Kidney capillary endothelial cell (primary cell): ENCODE measurements around the gene PCDHB5.
"Not testable (repeated sequence)": the region's sequence is repeated elsewhere in the genome, so short reads cannot be mapped to it uniquely, and the experiment has no call there.

Source experiments
- DNase-seq: peaks from one replicate; pipeline ENCODE4 v3.0.0-alpha.2; 2018; ENCODE audit warnings: low spot score

The PCDHB5 gene

DNA sequence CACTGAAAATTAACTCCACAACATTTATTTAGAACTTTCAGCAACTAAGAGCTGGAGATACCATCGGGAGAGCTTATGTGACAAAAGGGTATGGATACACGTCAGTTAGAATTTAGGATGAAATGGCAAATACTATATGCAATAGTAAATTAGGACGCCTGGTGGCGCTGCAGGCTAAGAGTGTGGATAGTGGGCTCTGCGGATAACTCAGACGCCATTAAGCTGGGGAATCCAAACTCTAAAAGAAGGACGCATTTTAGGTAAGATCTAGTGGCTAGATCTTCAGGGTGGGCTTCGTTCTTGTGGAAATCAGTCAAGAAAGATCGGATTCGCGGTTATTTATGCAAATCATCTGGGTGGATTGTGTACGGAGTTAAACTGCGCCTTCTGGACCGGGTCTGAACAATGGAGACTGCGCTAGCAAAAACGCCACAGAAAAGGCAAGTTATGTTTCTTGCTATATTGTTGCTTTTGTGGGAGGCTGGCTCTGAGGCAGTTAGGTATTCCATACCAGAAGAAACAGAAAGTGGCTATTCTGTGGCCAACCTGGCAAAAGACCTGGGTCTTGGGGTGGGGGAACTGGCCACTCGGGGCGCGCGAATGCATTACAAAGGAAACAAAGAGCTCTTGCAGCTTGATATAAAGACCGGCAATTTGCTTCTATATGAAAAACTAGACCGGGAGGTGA lies at the start of gene PCDHB5:
TSS of gene PCDHB5 (plus strand) at position 177 of the 688 bp plus-strand sequence. CDS start at position 406, 229 bp downstream.
- DNase-seq, result no peak

DNA sequence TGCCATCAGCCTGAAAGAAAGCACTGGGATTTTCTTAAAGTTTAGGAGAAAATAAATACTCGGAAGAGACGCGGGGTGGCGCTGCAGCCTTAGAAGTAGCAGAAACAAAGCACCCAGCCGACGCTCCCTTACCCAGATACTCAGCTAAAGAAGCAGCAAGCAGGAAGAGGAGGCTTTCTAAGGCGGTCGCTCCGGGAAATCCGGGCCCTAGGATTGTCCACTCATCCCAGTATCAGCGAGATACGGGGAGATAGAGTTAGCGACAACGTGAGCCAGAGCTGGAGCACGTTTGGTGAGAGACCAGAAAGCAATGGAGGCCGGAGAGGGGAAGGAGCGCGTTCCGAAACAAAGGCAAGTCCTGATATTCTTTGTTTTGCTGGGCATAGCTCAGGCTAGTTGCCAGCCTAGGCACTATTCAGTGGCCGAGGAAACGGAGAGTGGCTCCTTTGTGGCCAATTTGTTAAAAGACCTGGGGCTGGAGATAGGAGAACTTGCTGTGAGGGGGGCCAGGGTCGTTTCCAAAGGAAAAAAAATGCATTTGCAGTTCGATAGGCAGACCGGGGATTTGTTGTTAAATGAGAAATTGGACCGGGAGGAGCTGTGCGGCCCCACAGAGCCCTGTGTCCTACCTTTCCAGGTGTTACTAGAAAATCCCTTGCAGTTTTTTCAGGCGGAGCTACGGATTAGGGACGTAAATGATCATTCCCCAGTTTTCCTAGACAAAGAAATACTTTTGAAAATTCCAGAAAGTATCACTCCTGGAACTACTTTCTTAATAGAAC lies 40.3 kb upstream of the PCDHB5 start, which contains the start of gene PCDHB2:
TSS of gene PCDHB2 (plus strand) at position 135 of the 782 bp plus-strand sequence. CDS start at position 311, 176 bp downstream.
- DNase-seq, result no peak

DNA sequence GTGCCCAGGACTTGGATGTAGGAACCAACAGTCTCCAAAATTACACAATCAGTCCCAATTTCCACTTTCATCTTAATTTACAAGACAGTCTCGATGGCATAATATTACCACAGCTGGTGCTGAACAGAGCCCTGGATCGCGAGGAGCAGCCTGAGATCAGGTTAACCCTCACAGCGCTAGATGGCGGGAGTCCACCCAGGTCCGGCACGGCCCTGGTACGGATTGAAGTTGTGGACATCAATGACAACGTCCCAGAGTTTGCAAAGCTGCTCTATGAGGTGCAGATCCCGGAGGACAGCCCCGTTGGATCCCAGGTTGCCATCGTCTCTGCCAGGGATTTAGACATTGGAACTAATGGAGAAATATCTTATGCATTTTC lies 39.8 kb upstream of the PCDHB5 start:
- no peak for DNase-seq

DNA sequence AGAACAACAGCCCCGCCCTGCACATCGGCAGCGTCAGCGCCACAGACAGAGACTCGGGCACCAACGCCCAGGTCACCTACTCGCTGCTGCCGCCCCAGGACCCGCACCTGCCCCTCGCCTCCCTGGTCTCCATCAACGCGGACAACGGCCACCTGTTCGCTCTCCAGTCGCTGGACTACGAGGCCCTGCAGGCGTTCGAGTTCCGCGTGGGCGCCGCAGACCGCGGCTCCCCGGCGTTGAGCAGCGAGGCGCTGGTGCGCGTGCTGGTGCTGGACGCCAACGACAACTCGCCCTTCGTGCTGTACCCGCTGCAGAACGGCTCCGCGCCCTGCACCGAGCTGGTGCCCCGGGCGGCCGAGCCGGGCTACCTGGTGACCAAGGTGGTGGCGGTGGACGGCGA lies 38.8 kb upstream of the PCDHB5 start:
- DNase-seq, result not testable (repeated sequence)

DNA sequence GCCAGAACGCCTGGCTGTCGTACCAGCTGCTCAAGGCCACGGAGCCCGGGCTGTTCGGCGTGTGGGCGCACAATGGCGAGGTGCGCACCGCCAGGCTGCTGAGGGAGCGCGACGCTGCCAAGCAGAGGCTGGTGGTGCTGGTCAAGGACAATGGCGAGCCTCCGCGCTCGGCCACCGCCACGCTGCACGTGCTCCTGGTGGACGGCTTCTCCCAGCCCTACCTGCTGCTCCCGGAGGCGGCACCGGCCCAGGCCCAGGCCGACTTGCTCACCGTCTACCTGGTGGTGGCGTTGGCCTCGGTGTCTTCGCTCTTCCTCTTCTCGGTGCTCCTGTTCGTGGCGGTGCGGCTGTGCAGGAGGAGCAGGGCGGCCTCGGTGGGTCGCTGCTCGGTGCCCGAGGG lies 38.4 kb upstream of the PCDHB5 start:
- not testable (repeated sequence) for DNase-seq

DNA sequence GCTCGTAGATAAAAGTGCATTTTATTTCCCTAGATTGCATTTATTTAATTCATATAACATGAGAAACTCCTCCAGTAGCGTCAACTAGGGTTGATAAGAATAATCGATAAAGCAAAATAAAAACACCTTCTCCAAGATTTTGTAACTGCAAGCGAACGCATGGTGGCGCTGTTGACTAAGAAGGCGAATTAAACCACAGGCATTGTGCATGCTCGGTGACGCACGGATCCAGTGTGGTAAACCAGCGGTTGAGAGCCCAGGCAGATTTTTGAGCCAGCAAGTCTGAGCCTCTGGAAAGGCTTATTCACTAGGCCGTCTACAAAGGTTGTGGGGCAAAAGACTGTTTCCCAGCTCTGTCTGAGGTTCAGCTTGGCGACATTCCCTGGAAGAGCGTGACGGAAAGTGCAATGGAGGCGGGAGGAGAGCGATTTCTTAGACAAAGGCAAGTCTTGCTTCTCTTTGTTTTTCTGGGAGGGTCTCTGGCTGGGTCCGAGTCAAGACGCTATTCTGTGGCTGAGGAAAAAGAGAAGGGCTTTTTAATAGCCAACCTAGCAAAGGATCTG lies 34.7 kb upstream of the PCDHB5 start, which contains the start of gene PCDHB3:
TSS of gene PCDHB3 (plus strand) at position 231 of the 563 bp plus-strand sequence. CDS start at position 408, 177 bp downstream.
- DNase-seq, result no peak

DNA sequence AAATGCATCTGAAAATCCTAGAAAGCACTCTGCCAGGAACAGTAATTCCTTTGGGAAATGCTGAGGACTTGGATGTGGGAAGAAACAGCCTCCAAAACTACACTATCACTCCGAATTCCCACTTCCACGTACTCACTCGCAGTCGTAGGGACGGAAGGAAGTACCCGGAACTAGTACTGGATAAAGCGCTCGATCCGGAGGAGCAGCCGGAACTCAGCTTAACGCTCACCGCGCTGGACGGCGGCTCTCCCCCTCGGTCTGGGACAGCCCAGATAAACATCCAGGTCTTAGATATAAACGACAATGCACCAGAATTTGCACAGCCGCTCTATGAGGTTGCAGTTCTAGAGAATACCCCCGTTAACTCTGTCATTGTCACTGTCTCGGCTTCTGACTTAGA lies 33.9 kb upstream of the PCDHB5 start:
- DNase-seq, result no peak

DNA sequence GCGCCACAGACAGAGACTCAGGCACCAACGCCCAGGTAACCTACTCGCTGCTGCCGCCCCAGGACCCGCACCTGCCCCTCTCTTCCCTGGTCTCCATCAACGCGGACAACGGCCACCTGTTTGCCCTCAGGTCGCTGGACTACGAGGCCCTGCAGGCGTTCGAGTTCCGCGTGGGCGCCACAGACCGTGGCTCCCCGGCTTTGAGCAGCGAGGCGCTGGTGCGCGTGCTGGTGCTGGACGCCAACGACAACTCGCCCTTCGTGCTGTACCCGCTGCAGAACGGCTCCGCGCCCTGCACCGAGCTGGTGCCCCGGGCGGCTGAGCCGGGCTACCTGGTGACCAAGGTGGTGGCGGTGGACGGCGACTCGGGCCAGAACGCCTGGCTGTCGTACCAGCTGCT lies 32.9 kb upstream of the PCDHB5 start:
- DNase-seq, result not testable (repeated sequence)

DNA sequence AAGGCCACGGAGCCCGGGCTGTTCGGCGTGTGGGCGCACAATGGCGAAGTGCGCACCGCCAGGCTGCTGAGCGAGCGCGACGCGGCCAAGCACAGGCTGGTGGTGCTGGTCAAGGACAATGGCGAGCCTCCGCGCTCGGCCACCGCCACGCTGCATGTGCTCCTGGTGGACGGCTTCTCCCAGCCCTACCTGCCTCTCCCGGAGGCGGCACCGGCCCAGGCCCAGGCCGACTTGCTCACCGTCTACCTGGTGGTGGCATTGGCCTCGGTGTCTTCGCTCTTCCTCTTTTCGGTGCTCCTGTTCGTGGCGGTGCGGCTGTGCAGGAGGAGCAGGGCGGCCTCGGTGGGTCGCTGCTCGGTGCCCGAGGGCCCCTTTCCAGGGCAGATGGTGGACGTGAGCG lies 32.5 kb upstream of the PCDHB5 start:
- not testable (repeated sequence) for DNase-seq

DNA sequence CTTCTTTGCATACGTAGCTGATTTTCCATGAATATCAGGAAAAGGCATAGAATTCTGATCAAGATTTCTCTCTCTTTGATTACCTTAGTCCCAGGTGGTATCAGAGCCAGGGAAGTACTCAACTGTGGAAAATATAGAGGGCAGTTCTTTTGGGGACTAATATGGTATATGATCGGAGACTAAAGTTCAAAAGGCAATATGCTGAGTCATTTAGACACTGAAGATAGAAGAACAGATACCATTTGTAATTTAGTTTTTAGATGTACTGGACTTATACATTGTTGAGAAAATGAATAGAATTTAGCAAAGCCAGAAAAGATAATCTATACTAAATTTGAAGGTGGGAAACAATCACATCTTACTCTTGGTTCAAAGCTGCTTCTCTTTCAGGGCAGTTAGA lies 29.7 kb upstream of the PCDHB5 start:
- no peak for DNase-seq

DNA sequence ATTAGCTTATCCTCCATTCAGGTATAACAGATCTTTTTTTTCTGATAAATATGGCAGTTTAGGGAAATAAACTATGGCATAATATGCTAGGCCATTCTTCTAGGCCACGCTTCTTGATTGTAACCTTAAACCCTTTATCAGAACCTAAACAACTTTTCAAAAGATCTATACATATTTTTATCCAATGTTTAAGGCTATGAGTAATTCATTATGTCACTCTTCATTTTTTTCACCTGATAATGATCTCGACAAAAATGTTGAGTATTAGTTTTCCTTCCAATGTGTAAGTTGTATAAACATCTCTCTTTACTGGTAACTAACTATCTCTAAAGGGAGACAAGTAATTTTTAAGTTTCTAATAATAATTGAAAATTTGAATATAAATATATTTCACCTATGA lies 15.8 kb upstream of the PCDHB5 start:
- no peak for DNase-seq

DNA sequence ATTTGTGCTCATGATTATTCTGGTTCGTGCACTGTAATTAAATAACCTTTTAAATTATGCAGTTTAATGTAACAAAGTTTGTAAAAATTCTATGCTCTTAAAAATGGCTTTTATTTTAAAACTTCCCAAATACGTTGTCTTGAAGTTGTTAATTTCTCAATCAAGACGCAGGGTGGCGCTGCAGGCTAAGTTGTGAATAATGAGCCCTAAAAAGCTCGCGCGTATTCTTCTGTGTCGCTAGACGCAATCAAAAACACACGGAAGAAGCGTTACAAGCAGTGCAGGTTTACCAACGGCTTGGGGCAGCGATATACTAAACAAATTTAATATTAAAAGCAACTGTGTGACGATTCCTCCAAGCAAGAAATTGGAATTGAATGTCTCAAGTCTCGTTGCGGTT lies 13.4 kb upstream of the PCDHB5 start, which contains the start of gene PCDHB4:
TSS of gene PCDHB4 (plus strand) at position 256 of the 400 bp plus-strand sequence. CDS start 181 bp downstream, outside the sequence.
- DNase-seq, result no peak

DNA sequence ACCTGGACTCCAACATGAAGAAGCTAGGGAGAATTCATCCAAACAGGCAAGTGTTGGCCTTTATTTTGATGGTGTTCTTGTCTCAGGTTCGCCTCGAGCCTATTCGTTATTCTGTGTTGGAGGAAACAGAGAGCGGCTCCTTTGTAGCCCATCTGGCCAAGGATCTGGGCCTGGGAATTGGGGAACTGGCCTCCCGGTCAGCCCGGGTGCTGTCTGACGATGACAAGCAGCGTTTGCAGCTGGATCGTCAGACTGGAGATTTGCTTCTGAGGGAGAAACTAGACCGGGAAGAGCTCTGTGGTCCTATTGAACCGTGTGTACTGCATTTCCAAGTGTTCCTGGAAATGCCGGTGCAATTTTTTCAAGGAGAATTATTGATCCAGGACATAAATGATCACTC lies 13.0 kb upstream of the PCDHB5 start:
- no peak for DNase-seq

DNA sequence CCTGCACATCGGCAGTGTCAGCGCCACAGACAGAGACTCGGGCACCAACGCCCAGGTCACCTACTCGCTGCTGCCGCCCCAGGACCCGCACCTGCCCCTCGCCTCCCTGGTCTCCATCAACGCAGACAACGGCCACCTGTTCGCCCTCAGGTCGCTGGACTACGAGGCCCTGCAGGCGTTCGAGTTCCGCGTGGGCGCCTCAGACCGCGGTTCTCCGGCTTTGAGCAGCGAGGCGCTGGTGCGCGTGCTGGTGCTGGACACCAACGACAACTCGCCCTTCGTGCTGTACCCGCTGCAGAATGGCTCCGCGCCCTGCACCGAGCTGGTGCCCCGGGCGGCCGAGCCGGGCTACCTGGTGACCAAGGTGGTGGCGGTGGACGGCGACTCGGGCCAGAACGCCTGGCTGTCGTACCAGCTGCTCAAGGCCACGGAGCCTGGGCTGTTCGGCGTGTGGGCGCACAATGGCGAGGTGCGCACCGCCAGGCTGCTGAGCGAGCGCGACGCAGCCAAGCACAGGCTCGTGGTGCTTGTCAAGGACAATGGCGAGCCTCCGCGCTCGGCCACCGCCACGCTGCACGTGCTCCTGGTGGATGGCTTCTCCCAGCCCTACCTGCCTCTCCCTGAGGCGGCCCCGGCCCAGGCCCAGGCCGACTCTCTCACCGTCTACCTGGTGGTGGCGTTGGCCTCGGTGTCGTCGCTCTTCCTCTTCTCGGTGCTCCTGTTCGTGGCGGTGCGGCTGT lies 11.4 kb upstream of the PCDHB5 start:
- not testable (repeated sequence) for DNase-seq

DNA sequence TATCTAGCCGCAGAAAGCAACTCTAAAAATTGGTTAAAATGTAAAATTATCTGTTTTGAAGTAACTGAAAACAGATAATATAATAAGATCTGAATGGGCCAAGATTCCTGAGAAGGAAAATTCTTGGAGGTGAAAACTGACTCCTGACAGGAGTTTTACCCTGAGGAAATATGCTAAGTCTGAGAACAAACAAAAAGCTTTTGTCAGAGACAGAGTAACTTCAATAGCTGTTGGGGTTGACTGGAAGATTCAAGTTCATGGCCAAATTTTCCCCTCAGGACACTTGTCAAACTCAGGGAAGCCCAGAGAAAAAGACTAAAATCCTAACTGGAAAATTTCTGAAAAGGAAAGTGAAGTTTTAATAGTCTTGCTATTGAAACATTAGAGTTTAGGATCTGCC lies 7.7 kb upstream of the PCDHB5 start:
- DNase-seq, result no peak

DNA sequence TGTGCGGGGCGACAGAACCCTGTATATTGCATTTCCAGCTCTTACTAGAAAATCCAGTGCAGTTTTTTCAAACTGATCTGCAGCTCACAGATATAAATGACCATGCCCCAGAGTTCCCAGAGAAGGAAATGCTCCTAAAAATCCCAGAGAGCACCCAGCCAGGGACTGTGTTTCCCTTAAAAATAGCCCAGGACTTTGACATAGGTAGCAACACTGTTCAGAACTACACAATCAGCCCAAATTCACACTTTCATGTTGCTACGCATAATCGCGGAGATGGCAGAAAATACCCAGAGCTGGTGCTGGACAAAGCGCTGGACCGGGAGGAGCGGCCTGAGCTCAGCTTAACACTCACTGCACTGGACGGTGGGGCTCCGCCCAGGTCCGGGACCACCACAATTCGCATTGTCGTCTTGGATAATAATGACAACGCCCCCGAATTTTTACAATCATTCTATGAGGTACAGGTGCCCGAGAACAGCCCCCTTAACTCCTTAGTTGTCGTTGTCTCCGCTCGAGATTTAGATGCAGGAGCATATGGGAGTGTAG lies 786 bp downstream of the PCDHB5 start:
- no peak for DNase-seq

DNA sequence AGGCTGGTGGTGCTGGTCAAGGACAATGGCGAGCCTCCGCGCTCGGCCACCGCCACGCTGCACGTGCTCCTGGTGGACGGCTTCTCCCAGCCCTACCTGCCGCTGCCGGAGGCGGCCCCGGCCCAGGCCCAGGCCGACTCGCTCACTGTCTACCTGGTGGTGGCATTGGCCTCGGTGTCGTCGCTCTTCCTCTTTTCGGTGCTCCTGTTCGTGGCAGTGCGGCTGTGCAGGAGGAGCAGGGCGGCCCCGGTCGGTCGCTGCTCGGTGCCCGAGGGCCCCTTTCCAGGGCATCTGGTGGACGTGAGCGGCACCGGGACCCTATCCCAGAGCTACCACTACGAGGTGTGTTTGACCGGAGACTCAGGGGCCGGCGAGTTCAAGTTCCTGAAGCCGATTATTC lies 2.3 kb downstream of the PCDHB5 start:
- not testable (repeated sequence) for DNase-seq

DNA sequence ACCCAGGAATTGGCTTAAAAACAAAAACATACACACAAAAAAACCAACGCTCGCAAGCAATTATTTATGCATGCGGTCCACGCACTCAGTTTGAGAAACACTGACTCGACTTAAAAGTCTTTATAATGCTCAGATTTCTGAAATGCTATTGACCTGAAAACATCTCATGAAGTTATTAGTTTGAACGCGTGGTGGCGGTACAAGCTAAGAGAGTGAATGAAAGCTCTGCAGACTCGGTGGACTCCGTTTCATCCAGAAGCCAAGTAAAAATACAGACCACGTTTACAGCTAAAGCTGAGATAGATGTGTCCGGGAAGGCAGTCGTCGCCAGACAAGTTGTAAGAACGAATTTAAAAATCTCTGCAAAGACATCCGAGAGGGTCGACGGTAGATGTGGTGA lies 14.8 kb downstream of the PCDHB5 start, which contains the start of gene PCDHB6:
TSS of gene PCDHB6 (plus strand) at position 246 of the 400 bp plus-strand sequence. CDS start 201 bp downstream, outside the sequence.
- peak; percentile 0 for DNase-seq

DNA sequence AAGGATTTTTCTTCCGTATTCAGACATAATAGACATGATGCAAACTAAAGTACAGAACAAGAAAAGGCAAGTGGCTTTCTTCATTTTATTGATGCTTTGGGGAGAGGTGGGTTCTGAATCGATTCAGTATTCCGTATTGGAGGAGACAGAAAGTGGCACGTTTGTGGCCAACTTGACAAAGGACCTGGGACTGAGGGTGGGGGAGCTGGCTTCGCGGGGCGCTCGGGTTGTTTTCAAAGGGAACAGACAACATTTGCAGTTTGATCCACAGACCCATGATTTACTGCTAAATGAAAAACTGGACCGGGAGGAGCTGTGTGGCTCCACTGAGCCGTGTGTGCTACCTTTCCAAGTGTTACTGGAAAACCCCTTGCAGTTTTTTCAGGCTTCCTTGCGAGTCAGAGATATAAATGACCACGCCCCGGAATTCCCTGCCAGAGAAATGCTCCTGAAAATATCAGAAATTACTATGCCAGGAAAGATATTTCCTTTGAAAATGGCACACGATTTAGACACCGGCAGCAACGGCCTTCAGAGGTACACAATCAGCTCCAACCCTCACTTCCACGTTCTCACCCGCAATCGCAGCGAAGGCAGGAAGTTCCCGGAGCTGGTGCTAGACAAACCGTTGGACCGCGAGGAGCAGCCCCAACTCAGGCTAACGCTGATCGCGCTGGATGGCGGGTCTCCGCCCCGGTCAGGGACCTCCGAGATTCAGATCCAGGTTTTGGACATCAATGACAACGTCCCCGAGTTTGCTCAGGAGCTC lies 15.4 kb downstream of the PCDHB5 start:
- DNase-seq, result no peak

DNA sequence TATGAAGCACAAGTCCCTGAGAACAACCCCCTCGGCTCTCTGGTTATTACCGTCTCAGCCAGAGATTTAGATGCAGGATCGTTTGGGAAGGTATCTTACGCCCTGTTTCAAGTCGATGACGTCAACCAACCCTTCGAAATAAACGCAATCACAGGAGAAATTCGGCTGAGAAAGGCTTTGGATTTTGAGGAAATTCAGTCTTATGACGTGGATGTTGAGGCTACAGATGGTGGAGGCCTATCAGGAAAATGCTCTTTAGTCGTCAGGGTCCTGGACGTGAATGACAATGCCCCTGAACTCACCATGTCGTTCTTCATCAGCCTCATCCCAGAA lies 16.0 kb downstream of the PCDHB5 start:
- DNase-seq, result no peak

DNA sequence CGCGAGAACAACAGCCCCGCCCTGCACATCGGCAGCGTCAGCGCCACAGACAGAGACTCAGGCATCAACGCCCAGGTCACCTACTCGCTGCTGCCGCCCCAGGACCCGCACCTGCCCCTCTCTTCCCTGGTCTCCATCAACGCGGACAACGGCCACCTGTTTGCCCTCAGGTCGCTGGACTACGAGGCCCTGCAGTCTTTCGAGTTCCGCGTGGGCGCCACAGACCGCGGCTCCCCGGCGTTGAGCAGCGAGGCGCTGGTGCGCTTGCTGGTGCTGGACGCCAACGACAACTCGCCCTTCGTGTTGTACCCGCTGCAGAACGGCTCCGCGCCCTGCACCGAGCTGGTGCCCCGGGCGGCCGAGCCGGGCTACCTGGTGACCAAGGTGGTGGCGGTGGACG lies 16.6 kb downstream of the PCDHB5 start:
- not testable (repeated sequence) for DNase-seq
